Fibroblast of lung (primary cell): Measurements from ENCODE around the gene RIPOR1. TPM values are rescaled to one million over a fixed set of nuclear protein-coding genes. Genes with fewer than 3 reads are reported as not detected.

Experiments used
- DNase-seq, 2 donors: peaks; one replicate each; pipeline versions ENCODE4 v3.0.0 to v3.0.0-alpha.2; 2010; ENCODE audit warnings: low read depth in 2 of 2
- H2AFZ ChIP-seq: 2 replicates; pipeline ENCODE4 v1.5.1; 2012; ENCODE audit warnings: low read length, control low read depth, inconsistent platforms
- H3K27ac ChIP-seq: 2 replicates; pipeline ENCODE4 v1.5.1; 2011; ENCODE audit warnings: low read length, control low read depth; ENCODE audit not compliant: insufficient read depth
- H3K27me3 ChIP-seq: 2 replicates; pipeline ENCODE4 v1.5.1; 2011; ENCODE audit warnings: mild to moderate bottlenecking, low read length; ENCODE audit not compliant: control insufficient read depth, insufficient read depth
- H3K36me3 ChIP-seq: 2 replicates; pipeline ENCODE4 v1.5.1; 2011; ENCODE audit warnings: low read length; ENCODE audit not compliant: control insufficient read depth, insufficient read depth
- H3K4me1 ChIP-seq: 2 replicates; pipeline ENCODE4 v1.5.1; 2011; ENCODE audit warnings: low read length; ENCODE audit not compliant: control insufficient read depth, insufficient read depth; ENCODE audit errors: extremely low read depth
- H3K4me2 ChIP-seq: 2 replicates; pipeline ENCODE4 v1.5.1; 2011; ENCODE audit warnings: low read length, control low read depth; ENCODE audit not compliant: insufficient read depth; ENCODE audit errors: extremely low read depth
- H3K4me3 ChIP-seq, 4 experiments: fragments of 200-600 bp in 1 of 4; sonication (generic) in 1 of 4; replicated peaks in 1 of 4; 2 replicates each; pipeline ENCODE4 v1.5.1; 2011 to 2016; ENCODE audit warnings: low read length in 4 of 4, low read depth in 3 of 4, mild to moderate bottlenecking in 3 of 4, control low read depth in 2 of 4, inconsistent platforms in 1 of 4, mixed read lengths in 1 of 4; ENCODE audit not compliant: insufficient read depth in 1 of 4; ENCODE audit errors: control extremely low read depth in 1 of 4
- H3K79me2 ChIP-seq: 2 replicates; pipeline ENCODE4 v1.5.1; 2012; ENCODE audit warnings: mild to moderate bottlenecking, low read length, inconsistent platforms; ENCODE audit not compliant: control insufficient read depth, insufficient read depth
- H3K9ac ChIP-seq: 2 replicates; pipeline ENCODE4 v1.5.1; 2011; ENCODE audit warnings: mild to moderate bottlenecking, low read length, control low read depth; ENCODE audit not compliant: insufficient read depth
- H3K9me3 ChIP-seq: 2 replicates; pipeline ENCODE4 v1.5.1; 2012; ENCODE audit warnings: low read depth, low read length; ENCODE audit not compliant: control insufficient read depth, insufficient read depth
- H4K20me1 ChIP-seq: 2 replicates; pipeline ENCODE4 v1.5.1; 2011; ENCODE audit warnings: low read length; ENCODE audit not compliant: control insufficient read depth, insufficient read depth; ENCODE audit errors: extremely low read depth
- CTCF ChIP-seq, 2 donors: IDR thresholded peaks in 1 of 2; conservative IDR thresholded peaks in 1 of 2; 1 replicate in 1 of 2; 2 replicates in 1 of 2; pipeline ENCODE4 v1.5.1; 2011 to 2012; ENCODE audit warnings: low read length in 2 of 2, control low read depth in 1 of 2, inconsistent platforms in 1 of 2, low read depth in 1 of 2, mild to moderate bottlenecking in 1 of 2
- EZH2 ChIP-seq: IDR thresholded peaks from 2 replicates; pipeline ENCODE4 v1.5.1; 2012; ENCODE audit warnings: low read length, control low read depth, mild to moderate bottlenecking; ENCODE audit errors: missing control alignments
- polyA plus RNA-seq, 2 donors: library from polyadenylated mRNA; depleted of rRNA in 1 of 2; stranded (reverse) in 1 of 2; unstranded in 1 of 2; fragments of >200 nt; gene quantifications; 2 replicates each; pipeline ENCODE4 v1.2.1, GENCODE V29; 2011 to 2012; ENCODE audit warnings: missing spikeins in 1 of 2
- total RNA-seq: library from RNA; depleted of rRNA; stranded (reverse); fragments of >200 nt; gene quantifications from 2 replicates; pipeline ENCODE4 v1.2.1, GENCODE V29; 2014

The RIPOR1 gene
- total and polyA plus RNA-seq, 2 donors (not counting 1 experiment from before 2014, with no cell fraction given) = 13.7 to 26.6 TPM

GRCh38 chr16:67517661-67518423, 10.8 kb upstream of the RIPOR1 start:
- Histone ChIP-seq H3K27me3 (no peaks in the 10 kb centered on the region), H3K4me2 (no peak overlapping the region), H4K20me1 (no peaks in the 10 kb centered on the region), H3K4me3 (no peak overlapping the region), H3K9me3 (no peaks in the 10 kb centered on the region), H3K9ac (no peak overlapping the region), H3K36me3 (no peaks in the 10 kb centered on the region), H3K4me1 (peaks cover 16% of the 10 kb centered on the region), H3K27ac (no peak overlapping the region), H2AFZ (no peak overlapping the region), H3K79me2 (no peaks in the 10 kb centered on the region)
- DNase-seq = no peak
- TF ChIP-seq CTCF (conservative IDR thresholded peaks at IDR 0.05 in 1 of 2, IDR thresholded peaks at IDR 0.05 in 1 of 2; ENCODE audit: low read depth in 1 of 2, low read length in 2 of 2) (no peak), EZH2 (no peak)

GRCh38 chr16:67518676-67519075, 10.0 kb upstream of the RIPOR1 start:
- H3K79me2 ChIP-seq = no peaks in the 10 kb centered on the region
- H3K9me3 ChIP-seq = no peaks in the 10 kb centered on the region
- H3K9ac ChIP-seq = no peak overlapping the region
- no peak for DNase-seq
- no peak overlapping the region for H3K4me3 ChIP-seq
- H3K27me3 ChIP-seq = no peaks in the 10 kb centered on the region
- no peak overlapping the region for H2AFZ ChIP-seq
- H4K20me1 ChIP-seq = no peaks in the 10 kb centered on the region
- H3K27ac ChIP-seq = no peak overlapping the region
- H3K36me3 ChIP-seq = no peaks in the 10 kb centered on the region
- H3K4me1 ChIP-seq = peaks cover 16% of the 10 kb centered on the region
- TF ChIP-seq CTCF (conservative IDR thresholded peaks at IDR 0.05 in 1 of 2, IDR thresholded peaks at IDR 0.05 in 1 of 2; ENCODE audit: low read depth in 1 of 2, low read length in 2 of 2) = no peak
- no peak for TF ChIP-seq EZH2
- no peak overlapping the region for H3K4me2 ChIP-seq

- H3K4me1 ChIP-seq = peaks cover 16% of the 10 kb centered on the region
Observed at GRCh38 chr16:67519242-67519641, 9.4 kb upstream of the RIPOR1 start.

More at GRCh38 chr16:67519242-67519641, 9.4 kb upstream of the RIPOR1 start:
- TF ChIP-seq CTCF (conservative IDR thresholded peaks at IDR 0.05 in 1 of 2, IDR thresholded peaks at IDR 0.05 in 1 of 2; ENCODE audit: low read depth in 1 of 2, low read length in 2 of 2) (no peak), EZH2 (no peak)
- Histone ChIP-seq H2AFZ (no peak overlapping the region), H3K9me3 (no peaks in the 10 kb centered on the region), H3K79me2 (no peaks in the 10 kb centered on the region), H3K4me3 (no peak overlapping the region), H3K4me2 (no peak overlapping the region), H4K20me1 (no peaks in the 10 kb centered on the region), H3K27ac (no peak overlapping the region), H3K9ac (no peak overlapping the region), H3K27me3 (no peaks in the 10 kb centered on the region), H3K36me3 (no peaks in the 10 kb centered on the region)
- no peak for DNase-seq
